Sigmoid colon (tissue), 4 donors: ENCODE data around the gene RIN2.

ENCODE experiments used
- POLR2AphosphoS5 ChIP-seq, 4 donors: sonication (generic); formaldehyde crosslinking; IDR thresholded peaks; one replicate each; pipeline ENCODE4 v1.6.1; 2017; ENCODE audit warnings: antibody characterized with exemption in 4 of 4
- TF ChIP-seq, protein P1 (sequence below), 4 experiments: fragments of 450-650 bp in 3 of 4; fragments of 200-600 bp in 1 of 4; IDR thresholded peaks; one replicate each; pipeline ENCODE4 v1.5.1; 2016 to 2019; ENCODE audit warnings: antibody characterized with exemption in 4 of 4, mild to moderate bottlenecking in 3 of 4, moderate library complexity in 2 of 4

DNA sequence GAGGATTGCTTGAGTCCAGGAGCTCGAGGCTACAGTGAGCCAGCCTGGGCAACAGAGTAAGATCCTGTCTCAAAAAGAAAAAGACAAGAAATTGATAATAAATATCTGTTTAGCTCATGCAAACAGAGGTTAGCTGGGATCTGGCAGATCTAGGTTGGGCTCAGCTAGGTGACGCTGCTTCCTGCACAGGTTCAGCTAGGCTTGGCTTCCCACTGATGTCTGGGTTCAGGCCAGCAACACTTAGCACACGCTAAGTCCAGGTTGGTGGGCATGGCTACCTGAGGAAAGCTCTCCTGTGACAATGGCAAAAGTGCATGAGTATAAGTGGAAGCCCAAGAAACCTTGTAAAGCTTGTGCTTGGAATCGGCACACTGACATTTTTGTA lies 48.7 kb downstream of the RIN2 start:
- TF ChIP-seq, protein P1, sequence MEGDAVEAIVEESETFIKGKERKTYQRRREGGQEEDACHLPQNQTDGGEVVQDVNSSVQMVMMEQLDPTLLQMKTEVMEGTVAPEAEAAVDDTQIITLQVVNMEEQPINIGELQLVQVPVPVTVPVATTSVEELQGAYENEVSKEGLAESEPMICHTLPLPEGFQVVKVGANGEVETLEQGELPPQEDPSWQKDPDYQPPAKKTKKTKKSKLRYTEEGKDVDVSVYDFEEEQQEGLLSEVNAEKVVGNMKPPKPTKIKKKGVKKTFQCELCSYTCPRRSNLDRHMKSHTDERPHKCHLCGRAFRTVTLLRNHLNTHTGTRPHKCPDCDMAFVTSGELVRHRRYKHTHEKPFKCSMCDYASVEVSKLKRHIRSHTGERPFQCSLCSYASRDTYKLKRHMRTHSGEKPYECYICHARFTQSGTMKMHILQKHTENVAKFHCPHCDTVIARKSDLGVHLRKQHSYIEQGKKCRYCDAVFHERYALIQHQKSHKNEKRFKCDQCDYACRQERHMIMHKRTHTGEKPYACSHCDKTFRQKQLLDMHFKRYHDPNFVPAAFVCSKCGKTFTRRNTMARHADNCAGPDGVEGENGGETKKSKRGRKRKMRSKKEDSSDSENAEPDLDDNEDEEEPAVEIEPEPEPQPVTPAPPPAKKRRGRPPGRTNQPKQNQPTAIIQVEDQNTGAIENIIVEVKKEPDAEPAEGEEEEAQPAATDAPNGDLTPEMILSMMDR (IDR thresholded peaks at IDR 0.05): no peak
- TF ChIP-seq POLR2AphosphoS5 (IDR thresholded peaks at IDR 0.05): no peak
